HFF-Myc (cell line): Measurements from ENCODE around the gene CSF3R.
"Not testable (repeated sequence)": the region's sequence is repeated elsewhere in the genome, so short reads cannot be mapped to it uniquely, and the experiment has no call there.

Source experiments
- DNase-seq: peaks from one replicate; pipeline ENCODE4 v3.0.0-alpha.2; 2011; ENCODE audit warnings: low read depth; ENCODE audit errors: extremely low read depth
- H3K4me3 ChIP-seq: replicated peaks from 2 replicates; pipeline ENCODE4 v1.5.1; 2011; ENCODE audit warnings: low read depth, mild to moderate bottlenecking, control low read depth, low read length
- TF ChIP-seq, protein P1 (sequence below): IDR thresholded peaks from 2 replicates; pipeline ENCODE4 v1.5.1; 2012; ENCODE audit warnings: mild to moderate bottlenecking, low read depth, low read length, control low read depth; ENCODE audit errors: missing control alignments

The CSF3R gene

DNA sequence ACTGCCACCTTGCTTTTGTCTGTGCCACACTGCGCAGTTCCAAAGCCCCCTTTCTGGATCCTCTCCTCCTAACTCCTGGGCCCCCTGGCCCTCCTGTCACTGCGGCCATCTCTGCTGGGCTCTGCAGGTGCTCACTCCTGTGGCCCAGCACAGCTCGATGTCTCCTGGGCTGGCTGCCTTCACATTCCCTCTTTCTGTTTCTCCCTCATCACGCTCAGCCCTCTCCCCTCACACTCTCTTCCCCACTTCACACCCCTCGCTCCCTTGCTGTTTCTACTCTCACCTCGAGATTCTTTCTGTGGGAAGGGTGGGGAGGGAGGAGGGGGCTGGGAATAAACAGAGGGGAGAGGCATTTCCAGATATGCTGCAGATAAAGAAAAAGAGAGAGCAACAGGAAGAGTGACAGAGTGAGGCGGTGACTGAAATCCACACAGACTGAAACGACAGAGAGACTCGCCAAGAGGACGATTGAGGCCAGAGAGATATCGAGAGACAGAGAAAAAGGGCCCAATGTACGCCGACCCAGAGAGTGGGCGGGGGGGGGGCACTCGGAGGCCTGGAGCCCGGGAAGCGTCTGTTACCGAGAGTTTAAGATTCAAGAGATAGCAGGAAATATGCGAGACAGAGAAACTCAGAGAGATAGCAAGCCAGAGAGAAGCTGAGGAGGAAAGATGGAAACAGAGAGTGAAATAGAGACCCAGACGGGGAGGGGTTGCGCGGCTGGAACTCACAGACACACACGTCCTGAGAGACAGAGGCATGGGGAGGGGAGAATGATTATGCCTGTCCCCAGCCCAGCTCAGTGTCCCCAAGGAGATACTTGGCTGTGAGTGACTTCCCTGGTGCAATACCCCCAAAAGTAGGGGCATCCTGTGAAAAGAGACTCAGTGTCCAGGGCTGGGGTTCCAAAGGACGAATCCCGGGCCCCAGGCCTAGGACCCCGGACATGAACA is 666 bp downstream of the CSF3R start:
- DNase-seq = no peak
- TF ChIP-seq, protein P1, sequence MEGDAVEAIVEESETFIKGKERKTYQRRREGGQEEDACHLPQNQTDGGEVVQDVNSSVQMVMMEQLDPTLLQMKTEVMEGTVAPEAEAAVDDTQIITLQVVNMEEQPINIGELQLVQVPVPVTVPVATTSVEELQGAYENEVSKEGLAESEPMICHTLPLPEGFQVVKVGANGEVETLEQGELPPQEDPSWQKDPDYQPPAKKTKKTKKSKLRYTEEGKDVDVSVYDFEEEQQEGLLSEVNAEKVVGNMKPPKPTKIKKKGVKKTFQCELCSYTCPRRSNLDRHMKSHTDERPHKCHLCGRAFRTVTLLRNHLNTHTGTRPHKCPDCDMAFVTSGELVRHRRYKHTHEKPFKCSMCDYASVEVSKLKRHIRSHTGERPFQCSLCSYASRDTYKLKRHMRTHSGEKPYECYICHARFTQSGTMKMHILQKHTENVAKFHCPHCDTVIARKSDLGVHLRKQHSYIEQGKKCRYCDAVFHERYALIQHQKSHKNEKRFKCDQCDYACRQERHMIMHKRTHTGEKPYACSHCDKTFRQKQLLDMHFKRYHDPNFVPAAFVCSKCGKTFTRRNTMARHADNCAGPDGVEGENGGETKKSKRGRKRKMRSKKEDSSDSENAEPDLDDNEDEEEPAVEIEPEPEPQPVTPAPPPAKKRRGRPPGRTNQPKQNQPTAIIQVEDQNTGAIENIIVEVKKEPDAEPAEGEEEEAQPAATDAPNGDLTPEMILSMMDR = no peak
- no peak overlapping the region for H3K4me3 ChIP-seq

DNA sequence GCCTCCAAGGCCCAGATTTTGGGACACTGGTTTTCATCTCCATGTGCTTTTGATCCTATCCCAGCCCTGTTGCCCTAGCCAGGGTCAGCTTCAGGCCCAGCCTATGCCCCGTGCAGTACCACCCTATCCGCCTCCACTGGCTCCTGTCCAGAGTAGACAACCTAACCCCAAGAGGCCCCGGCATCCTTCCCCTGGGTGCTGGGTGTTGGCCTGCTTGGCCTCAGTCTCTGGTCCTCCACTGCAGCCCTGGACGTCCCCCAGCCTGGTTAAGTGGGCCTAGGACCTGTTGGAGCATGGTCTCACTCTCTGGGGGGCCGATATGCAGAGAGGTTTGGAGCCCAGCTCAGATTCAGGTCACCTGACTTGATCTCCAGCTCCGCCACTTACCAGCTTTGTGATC is 1.6 kb downstream of the CSF3R start:
- H3K4me3 ChIP-seq = no peak overlapping the region
- TF ChIP-seq, protein P1 = no peak
- no peak for DNase-seq

DNA sequence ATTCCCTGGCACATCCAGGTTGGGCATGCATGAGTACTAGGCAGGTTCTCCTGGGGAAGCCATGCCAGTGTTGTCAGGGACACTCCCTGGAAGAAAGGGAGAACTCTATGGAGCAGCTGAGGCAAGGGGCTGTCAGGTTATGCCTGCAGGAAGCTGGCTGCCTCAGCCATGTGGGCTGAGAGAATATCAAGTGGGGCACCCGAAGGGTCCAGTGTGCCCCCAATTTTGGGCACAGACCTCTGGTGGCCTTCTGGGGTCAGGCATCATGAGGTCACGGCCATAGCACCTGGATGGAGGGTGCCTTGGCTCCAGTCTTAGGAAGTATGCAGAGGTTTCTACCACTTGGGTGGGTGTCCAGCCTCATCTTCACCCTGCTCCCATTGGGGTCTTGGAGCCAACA is 2.6 kb downstream of the CSF3R start:
- no peak overlapping the region for H3K4me3 ChIP-seq
- TF ChIP-seq, protein P1 = no peak
- no peak for DNase-seq

DNA sequence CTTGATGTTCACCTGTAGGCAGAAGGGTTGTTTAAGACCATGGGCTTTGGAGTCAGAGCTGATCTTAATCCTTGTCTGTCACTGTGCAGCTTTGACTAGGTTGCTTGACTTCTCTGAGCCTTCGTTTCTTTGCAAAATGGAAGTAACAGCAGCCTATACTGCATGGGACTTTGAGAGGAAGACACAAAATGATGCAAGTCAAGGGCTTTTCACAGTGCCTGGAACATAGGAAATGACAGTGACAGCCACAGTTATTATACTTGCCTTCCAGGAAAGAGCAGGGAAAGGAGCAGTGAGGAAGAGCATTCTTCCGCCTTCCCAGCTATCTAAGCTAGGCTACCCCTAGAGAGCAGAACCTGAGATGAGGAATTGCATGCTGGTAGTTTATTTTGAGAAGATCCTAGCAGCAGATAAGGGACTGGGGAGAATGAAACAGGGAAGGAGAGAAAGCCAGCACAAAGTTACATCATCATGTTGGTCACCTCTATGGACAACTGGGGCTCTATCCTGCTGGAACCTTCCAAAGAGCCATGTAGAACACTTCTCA is 3.1 kb downstream of the CSF3R start:
- TF ChIP-seq, protein P1 = no peak
- no peak for DNase-seq
- no peak overlapping the region for H3K4me3 ChIP-seq

DNA sequence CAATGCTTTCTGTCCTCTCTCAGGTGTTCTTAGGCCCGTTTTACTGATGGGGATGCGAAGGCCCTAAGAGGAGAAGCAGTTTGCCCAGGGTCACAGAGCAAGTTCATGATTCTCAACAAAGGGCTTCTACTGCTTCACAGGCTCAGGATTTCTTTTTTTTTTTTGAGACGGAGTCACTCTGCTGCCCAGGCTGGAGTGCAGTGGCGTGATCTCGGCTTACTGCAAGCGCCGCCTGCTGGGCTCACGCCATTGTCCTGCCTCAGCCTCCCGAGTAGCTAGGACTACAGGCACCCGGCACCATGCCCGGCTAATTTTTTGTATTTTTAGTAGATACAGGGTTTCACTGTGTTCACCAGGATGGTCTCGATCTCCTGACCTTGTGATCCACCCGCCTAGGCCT is 5.1 kb downstream of the CSF3R start:
- H3K4me3 ChIP-seq, DNase-seq: not testable (repeated sequence)

DNA sequence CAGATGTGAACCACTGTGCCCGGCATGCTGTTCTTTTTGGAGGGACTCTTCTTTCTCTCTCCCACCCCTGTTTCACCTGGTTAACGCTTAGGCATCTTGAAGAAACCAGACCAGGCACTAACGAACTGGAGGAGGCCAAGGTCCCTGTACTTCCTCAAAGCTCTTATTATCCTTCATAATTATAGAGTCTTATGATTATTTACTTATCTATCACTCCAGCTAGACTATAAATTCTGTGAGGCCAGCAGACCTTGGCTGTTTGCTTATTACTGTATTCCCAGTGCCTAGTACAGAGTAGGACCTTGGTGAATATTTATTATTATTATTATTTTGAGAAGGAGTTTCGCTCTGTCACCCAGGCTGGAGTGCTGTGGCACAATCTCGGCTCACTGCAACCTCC is 5.8 kb downstream of the CSF3R start:
- DNase-seq = no peak
- TF ChIP-seq, protein P1 = no peak
- no peak overlapping the region for H3K4me3 ChIP-seq

DNA sequence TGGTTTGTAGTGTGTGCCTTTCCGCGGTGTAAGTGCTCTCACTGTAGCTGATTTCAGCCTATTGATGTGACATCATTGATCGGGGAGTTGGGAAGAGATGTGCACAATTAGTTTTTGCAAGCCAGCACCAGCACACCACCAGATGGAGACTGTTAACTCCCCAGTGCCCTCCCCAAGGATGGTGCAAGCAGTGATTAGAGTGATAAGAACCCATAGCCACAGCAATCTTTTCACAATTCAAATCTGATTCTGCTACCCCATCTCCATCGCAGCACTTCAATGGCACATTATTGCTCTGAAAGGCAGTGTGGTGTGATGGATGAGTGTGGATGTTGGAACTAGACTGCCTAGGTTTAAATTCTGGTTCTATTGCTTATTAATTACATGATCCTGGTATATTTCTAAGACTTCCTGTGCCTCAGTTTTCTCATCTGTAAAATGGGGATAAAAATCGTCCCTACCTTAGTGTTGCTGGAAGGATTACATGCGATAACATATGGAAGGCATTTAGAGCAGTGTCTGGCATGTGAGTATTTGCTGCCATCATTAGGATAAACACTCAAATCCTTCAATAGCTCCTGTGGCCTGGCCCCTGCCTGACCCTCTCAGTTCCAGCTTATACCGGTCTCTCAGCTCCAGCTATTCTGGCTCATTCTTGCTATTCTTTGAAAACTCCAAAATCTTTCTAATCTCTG is 6.7 kb downstream of the CSF3R start:
- H3K4me3 ChIP-seq = no peak overlapping the region
- DNase-seq = no peak
- TF ChIP-seq, protein P1 = no peak
